Testis (tissue), 3 donors: Measurements from ENCODE around the gene PAF1. TPM values are rescaled to one million over a fixed set of nuclear protein-coding genes. Genes with fewer than 3 reads are reported as not detected.

Source experiments
- DNase-seq: peaks from one replicate; pipeline ENCODE4 v3.0.0-alpha.2; 2019
- H3K27ac ChIP-seq, 2 donors: fragments of 200-600 bp; sonication (generic); one replicate each; pipeline ENCODE4 v1.5.1; 2019
- H3K27me3 ChIP-seq: fragments of 200-600 bp; sonication (generic); one replicate; pipeline ENCODE4 v1.5.1; 2019
- H3K36me3 ChIP-seq: fragments of 200-600 bp; sonication (generic); one replicate; pipeline ENCODE4 v1.5.1; 2017; ENCODE audit warnings: low read depth; ENCODE audit errors: missing control alignments
- H3K4me1 ChIP-seq: fragments of 200-600 bp; sonication (generic); one replicate; pipeline ENCODE4 v1.5.1; 2019
- H3K4me3 ChIP-seq, 2 donors: fragments of 200-600 bp; sonication (generic); one replicate each; pipeline ENCODE4 v1.5.1; 2017 to 2019
- H3K9me3 ChIP-seq: fragments of 200-600 bp; sonication (generic); one replicate; pipeline ENCODE4 v1.5.1; 2017
- POLR2A ChIP-seq: fragments of 450-650 bp; IDR thresholded peaks from one replicate; pipeline ENCODE4 v1.6.1; 2017; ENCODE audit warnings: antibody characterized with exemption, mild to moderate bottlenecking, moderate library complexity
- WGBS, 2 donors: methylation state at CpG; one replicate each; pipeline ENCODE4 v1.1.5; 2018; 5-methylcytosine and 5-hydroxymethylcytosine counted together
- intact Hi-C: fragments of 100-400 bp; cut with DNase I; formaldehyde crosslinking; loops from one replicate; pipeline ENCODE4 v1.15.1; 2023; ENCODE audit warnings: low total_unique reads
- polyA plus RNA-seq: library from polyadenylated mRNA; stranded (reverse); fragments of 350-450 nt; fragmentation: Illumina TruSeq; extraction: RNeasy Lipid Tissue Mini Kit (QIAGEN cat#74804); gene quantifications from one replicate; pipeline ENCODE4 v1.2.3, GENCODE V29; 2014; ENCODE audit warnings: low read depth, low replicate concordance; ENCODE audit not compliant: insufficient read depth
- total RNA-seq, 2 donors: library from RNA; depleted of rRNA; stranded (reverse); fragments of >200 nt; gene quantifications; one replicate each; pipeline ENCODE4 v1.2.3, GENCODE V29; 2016
- TF ChIP-seq, protein P1 (sequence below), 3 experiments: fragments of 450-650 bp in 2 of 3; fragments of 200-600 bp in 1 of 3; sonication (generic) in 1 of 3; IDR thresholded peaks; one replicate each; pipeline ENCODE4 v1.5.1; 2016 to 2019; ENCODE audit warnings: antibody characterized with exemption in 3 of 3, mild to moderate bottlenecking in 2 of 3, moderate library complexity in 1 of 3

PAF1 gene
- total and polyA plus RNA-seq, 3 donors from 2014 or later: 70.7 to 154 (median 74.6) TPM

DNA sequence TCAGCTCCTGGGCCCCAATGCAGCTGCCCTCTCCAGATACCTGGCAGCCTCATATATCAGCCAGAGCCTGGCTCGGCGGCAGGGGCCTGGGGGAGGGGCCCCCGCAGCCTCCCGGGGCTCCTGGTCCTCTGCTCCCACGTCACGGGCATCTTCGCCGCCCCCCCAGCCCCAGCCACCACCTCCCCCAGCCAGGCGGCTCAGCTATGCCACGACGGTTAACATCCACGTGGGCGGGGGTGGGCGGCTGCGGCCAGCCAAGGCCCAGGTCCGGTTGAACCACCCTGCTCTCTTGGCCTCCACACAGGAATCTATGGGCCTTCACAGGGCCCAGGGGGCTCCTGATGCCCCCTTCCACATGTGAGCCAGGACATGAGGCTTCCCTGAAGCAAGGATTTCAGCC lies 34.0 kb upstream of the PAF1 start:
- H3K27me3 ChIP-seq: no peaks in the 10 kb centered on the region
- H3K36me3 ChIP-seq: no peaks in the 10 kb centered on the region
- intact Hi-C loops: loop anchor here (10.0 kb wide), 1 partner anchor 110 kb away; the partner anchor contains the start of gene EID2B
- peaks cover 19% of the 10 kb centered on the region for H3K4me1 ChIP-seq
- WGBS, 2 donors: 81 to 91% methylated on average over 8 to 16 of the region's 16 CpGs
- TF ChIP-seq, protein P1, sequence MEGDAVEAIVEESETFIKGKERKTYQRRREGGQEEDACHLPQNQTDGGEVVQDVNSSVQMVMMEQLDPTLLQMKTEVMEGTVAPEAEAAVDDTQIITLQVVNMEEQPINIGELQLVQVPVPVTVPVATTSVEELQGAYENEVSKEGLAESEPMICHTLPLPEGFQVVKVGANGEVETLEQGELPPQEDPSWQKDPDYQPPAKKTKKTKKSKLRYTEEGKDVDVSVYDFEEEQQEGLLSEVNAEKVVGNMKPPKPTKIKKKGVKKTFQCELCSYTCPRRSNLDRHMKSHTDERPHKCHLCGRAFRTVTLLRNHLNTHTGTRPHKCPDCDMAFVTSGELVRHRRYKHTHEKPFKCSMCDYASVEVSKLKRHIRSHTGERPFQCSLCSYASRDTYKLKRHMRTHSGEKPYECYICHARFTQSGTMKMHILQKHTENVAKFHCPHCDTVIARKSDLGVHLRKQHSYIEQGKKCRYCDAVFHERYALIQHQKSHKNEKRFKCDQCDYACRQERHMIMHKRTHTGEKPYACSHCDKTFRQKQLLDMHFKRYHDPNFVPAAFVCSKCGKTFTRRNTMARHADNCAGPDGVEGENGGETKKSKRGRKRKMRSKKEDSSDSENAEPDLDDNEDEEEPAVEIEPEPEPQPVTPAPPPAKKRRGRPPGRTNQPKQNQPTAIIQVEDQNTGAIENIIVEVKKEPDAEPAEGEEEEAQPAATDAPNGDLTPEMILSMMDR (IDR thresholded peaks at IDR 0.05): no peak
- no peak for TF ChIP-seq POLR2A
- DNase-seq: no peak
- H3K9me3 ChIP-seq: no peaks in the 10 kb centered on the region
- no peak overlapping the region for H3K4me3 ChIP-seq
- H3K27ac ChIP-seq: no peak overlapping the region

DNA sequence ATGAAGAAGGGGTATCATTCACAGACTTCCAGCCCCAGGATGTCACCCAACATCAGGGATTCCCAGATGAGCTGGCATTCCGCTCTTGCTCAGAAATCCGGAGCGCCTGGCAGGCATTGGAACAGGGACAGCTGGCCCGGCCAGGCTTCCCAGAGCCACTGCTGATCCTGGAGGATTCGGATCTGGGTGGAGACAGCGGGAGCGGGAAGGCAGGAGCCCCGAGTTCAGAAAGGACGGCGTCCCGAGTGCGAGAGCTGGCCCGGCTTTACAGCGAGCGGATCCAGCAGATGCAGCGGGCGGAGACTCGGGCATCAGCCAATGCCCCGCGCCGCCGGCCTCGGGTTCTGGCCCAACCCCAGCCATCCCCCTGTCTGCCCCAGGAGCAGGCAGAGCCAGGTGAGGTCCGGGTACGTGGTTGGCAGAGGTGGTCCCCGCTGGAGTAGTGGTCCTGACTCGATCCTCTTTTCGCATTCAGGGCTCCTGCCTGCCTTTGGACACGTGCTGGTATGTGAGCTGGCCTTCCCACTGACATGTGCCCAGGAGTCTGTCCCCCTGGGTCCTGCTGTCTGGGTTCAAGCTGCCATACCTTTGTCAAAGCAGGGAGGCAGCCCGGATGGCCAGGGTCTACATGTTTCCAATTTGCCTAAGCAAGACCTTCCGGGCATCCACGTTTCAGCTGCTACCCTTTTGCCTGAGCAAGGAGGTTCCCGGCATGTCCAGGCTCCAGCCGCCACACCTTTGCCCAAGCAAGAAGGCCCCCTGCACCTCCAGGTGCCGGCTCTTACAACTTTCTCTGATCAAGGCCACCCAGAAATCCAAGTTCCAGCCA lies 32.6 kb upstream of the PAF1 start:
- 92 to 93% methylated on average over 31 to 33 of the region's 35 CpGs for WGBS, 2 donors
- TF ChIP-seq, protein P1 (IDR thresholded peaks at IDR 0.05): no peak
- no peak for TF ChIP-seq POLR2A
- no peaks in the 10 kb centered on the region for H3K27me3 ChIP-seq
- H3K4me3 ChIP-seq: no peak overlapping the region
- no peak for DNase-seq
- peaks cover 8% of the 10 kb centered on the region for H3K4me1 ChIP-seq
- intact Hi-C loops: loop anchor here (10.0 kb wide), 1 partner anchor 111 kb away; the partner anchor contains the start of gene EID2B
- H3K36me3 ChIP-seq: no peaks in the 10 kb centered on the region
- no peak overlapping the region for H3K27ac ChIP-seq
- no peaks in the 10 kb centered on the region for H3K9me3 ChIP-seq

DNA sequence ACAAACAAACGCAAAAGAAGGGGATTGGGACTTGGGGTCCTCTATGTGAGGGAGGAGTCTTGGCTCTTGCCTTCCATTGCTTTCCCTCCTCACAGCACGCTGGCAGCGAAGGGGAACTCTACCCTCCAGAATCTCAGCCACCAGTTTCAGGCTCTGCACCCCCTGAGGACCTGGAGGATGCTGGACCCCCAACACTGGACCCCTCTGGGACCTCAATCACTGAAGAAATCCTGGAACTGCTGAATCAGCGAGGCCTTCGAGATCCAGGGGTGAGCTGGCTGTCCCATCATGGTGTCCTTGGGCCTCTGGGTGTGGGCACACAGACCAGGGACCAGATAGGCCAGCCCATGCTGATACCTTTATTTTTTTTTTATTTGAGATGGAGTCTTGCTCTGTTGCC lies 31.1 kb upstream of the PAF1 start:
- Histone ChIP-seq H3K36me3 (no peaks in the 10 kb centered on the region), H3K4me1 (no peaks in the 10 kb centered on the region), H3K9me3 (no peaks in the 10 kb centered on the region), H3K27me3 (no peaks in the 10 kb centered on the region), H3K27ac (no peak overlapping the region), H3K4me3 (no peak overlapping the region)
- no peak for DNase-seq
- TF ChIP-seq, protein P1 (IDR thresholded peaks at IDR 0.05): no peak
- TF ChIP-seq POLR2A: no peak
- intact Hi-C loops: loop anchor here (10.0 kb wide), 1 partner anchor 113 kb away; the partner anchor contains the start of gene EID2B
- 92 to 95% methylated on average over 5 of the region's 5 CpGs for WGBS, 2 donors

DNA sequence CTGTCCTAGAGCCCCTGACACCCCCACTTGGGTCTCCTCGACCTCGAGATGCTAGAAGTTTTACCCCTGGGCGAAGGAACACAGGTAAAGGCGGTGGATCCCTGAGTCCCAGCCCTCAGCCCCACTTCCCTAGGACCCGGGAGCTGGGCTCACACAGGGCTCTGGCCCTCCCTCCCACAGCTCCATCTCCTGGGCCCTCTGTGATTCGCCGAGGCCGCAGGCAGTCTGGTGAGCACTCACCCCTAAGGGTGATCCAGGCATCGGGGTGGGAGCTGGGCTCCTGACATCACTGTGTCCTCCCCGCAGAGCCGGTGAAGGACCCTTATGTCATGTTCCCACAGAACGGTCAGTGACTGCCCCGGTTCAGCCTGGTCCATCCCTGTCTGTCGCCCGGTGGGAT lies 29.9 kb upstream of the PAF1 start:
- H3K36me3 ChIP-seq: no peaks in the 10 kb centered on the region
- DNase-seq: no peak
- H3K27ac ChIP-seq: no peak overlapping the region

More for the DNA sequence above, 29.9 kb upstream of the PAF1 start:
- H3K27me3 ChIP-seq: no peaks in the 10 kb centered on the region
- intact Hi-C loops: loop anchor here (10.0 kb wide), 1 partner anchor 114 kb away; the partner anchor contains the start of gene EID2B
- H3K4me1 ChIP-seq: no peaks in the 10 kb centered on the region
- H3K4me3 ChIP-seq: no peak overlapping the region
- no peak for TF ChIP-seq POLR2A
- TF ChIP-seq, protein P1 (IDR thresholded peaks at IDR 0.05): no peak
- H3K9me3 ChIP-seq: no peaks in the 10 kb centered on the region
- WGBS, 2 donors: 92% methylated on average over 14 of the region's 15 CpGs
